ENCODE data around the gene WIF1.

DNA sequence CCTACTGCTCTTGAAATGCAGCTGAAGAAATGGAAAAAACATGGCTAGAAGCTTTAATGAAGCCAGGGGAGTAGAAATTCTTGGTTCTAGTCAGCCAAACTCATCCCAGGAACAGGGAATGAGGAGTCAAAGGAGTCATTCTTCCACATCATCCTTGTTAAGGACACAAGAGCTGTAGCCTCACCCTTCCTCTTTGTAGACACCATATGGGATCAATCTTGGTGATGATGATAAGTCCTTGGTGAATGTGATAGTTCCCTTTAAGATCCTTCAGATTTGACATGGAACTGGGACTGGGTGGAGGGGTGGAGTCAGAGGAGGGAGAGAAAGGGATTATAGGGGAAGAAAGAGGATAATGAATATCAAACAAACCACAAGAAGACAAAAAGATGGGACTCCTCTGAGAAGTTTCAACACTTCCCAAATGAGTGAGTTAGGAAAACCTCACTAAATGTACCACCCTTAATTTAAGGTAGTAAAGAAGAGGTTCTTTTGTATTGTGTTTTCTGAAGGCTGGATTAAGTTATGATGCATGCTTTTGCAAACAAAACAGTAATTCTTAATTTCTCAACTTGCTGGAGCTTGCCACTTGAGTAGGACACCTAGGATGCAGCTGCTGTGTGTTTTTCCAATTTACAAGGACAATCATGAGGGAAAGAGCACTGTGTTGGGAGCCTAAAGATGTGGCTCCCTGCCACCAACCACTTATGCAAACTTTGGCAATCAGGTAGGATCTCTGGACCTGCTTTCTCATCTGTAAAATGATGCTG, 104.0 kb downstream of the WIF1 start:
- TF ChIP-seq CTCF (optimal IDR thresholded peaks at IDR 0.05 in 1 of 3, IDR thresholded peaks at IDR 0.05 in 1 of 3, conservative IDR thresholded peaks at IDR 0.05 in 1 of 3; ENCODE audit: extremely low read depth in 1 of 3, insufficient read depth in 2 of 3, low read length in 3 of 3) (no peak), EZH2 (IDR thresholded peaks at IDR 0.05; ENCODE audit: low read length) (no peak)

Measured in keratinocyte (primary cell).